ENCODE data around the gene BFSP1. TPM values are rescaled to one million over a fixed set of nuclear protein-coding genes. Genes with fewer than 3 reads are reported as not detected.

Gene BFSP1
- total RNA-seq, 4 donors from 2014 or later, result 0.33 to 1.1 (median 0.64) TPM

- TF ChIP-seq CTCF (IDR thresholded peaks at IDR 0.05; ENCODE audit: low read depth), result no peak
These were observed 31.7 kb upstream of the BFSP1 start for GRCh38 chr20:17562804-17563305.

DNA sequence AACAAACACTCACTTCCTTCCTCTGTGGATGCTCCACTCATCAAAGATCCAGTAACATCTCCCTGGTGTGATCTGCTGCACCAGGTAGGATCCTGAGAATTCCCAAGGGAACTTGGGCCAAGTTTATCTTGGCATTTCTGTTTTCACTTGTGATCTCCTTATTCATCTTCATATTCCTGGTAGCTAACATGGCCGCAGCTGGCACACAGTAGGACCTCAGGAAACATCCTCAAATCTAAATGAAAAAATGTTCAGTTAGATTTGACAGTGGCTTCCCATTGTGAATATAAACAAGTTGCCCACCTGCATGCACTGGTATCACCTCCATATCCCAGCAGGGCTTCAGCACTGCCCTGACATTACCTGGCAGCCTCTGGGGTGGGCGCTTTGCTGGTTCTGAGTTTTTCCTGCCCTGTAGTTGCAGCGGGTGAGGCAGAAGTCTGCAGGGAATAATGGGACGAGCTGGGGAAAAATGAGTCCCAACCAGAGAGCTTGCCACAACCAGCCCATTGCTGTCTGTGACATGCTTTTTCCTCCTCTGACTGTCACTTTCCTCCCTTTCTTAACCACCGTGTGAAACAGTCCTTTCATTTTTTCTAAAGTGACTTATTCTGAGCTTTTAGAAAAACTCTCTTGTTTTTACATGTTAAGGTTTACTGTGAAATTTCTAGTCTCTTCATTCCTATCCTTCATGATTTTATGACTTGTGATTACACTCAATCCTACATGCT is 29.3 kb upstream of the BFSP1 start:
- TF ChIP-seq CTCF (IDR thresholded peaks at IDR 0.05; ENCODE audit: low read depth), result no peak

GRCh38 chr20:17559338-17559737 is 28.2 kb upstream of the BFSP1 start:
- no peak for TF ChIP-seq CTCF (IDR thresholded peaks at IDR 0.05; ENCODE audit: low read depth)

DNA sequence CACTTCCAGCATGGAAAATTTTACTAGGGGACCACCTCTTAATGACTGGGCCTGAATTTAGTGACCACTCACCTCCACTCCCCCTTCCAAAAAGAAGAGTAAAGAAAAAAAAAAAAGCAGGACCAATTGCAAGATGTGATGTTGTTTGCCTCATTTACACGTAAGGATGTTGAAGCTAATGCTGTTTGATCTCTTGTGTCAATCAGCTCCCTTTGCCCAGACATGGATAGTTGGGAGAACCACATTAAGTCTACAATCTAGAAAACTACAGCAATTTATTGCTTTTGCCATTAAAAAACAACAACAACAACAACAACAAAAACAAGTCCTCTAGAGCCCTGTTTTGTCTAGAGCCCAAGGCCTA is 27.7 kb upstream of the BFSP1 start:
- TF ChIP-seq CTCF (IDR thresholded peaks at IDR 0.05; ENCODE audit: low read depth), result no peak

GRCh38 chr20:17558154-17558940 is 27.2 kb upstream of the BFSP1 start:
- no peak for TF ChIP-seq CTCF (IDR thresholded peaks at IDR 0.05; ENCODE audit: low read depth)

DNA sequence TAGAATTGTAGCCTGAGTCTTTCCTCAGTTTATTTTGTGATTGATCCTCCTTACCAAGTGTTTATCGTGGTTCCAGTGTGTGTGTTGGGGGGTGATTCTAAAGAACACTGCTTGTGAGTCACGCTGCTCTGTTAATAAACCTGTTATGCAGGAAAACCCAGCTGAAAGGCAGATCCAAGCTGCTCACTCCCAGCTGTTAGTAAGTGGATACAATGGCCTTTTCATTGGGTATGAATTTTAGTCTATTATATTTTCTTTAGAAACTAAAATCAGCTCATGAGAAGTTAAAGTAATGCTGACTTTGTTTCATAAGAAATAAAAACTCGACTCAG is 26.5 kb upstream of the BFSP1 start:
- no peak for TF ChIP-seq CTCF (IDR thresholded peaks at IDR 0.05; ENCODE audit: low read depth)

DNA sequence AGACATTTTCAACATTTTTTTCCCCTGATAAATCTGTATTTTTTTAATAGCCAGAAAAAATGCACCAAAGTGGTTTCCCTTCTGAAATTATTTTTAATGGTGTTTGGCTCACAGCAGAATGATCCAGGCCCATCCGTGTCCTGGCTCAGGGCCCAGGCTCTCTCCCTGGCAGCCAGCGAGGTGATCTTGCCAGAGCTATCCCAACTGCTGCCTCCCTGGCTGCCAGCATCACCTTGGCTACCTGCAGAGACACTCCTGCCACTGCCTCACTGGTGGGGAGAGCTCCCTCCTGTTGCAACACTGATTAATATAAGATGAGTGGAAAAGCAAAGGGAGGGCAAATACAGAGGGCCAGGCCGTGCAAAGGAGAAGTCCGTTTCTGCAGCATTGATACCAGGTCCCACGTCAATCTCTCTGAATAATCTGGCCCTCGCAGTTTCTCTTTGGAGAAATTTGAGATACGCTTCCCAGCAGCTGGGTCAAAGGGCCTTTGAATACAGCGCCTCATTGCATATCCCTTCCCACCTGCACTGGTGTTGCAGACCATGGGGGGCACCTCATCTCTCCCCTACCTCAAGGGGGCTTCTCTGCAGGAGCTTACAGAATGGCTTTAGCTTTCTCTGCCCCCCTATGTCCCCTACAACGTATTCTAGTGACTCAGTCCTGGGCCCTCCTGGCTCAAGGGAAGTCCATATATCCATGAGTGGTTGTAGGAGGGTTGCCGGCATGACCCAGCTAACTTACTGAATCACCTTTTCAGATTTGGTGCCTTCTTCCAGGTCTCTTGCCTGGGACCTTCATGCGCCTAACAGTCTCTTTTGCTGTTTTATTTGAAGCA is 25.9 kb upstream of the BFSP1 start:
- TF ChIP-seq CTCF (IDR thresholded peaks at IDR 0.05; ENCODE audit: low read depth), result no peak

Measured in subcutaneous adipose tissue (tissue), 4 donors.